HG03175 (cell line): ENCODE results near the gene STAP2.
"Not testable (repeated sequence)": the region's sequence is repeated elsewhere in the genome, so short reads cannot be mapped to it uniquely, and the experiment has no call there.

Source experiments
- ATAC-seq: cut with Tn5 transposase; IDR thresholded peaks from one replicate; pipeline ENCODE4 v1.9.1; 2021; ENCODE audit warnings: mild to moderate bottlenecking, moderate library complexity; ENCODE audit not compliant: unreplicated experiment

STAP2 gene

GRCh38 chr19:4277191-4277696, 61.4 kb downstream of the STAP2 start:
- no peak for ATAC-seq

- ATAC-seq, result not testable (repeated sequence)
Observed at GRCh38 chr19:4274321-4274686, 64.3 kb downstream of the STAP2 start.
